Activated naive CD4-positive, alpha-beta T cell treated with anti-CD3 and anti-CD28 coated beads, Interleukin-2, amount 50 U/mL, for 72 hours (primary cell): ENCODE results near the gene CD68. TPM values are rescaled to one million over a fixed set of nuclear protein-coding genes. Genes with fewer than 3 reads are reported as not detected.
A peak's percentile ranks its signal among the peaks of the same experiment; 100 is the strongest.

ENCODE experiments used
- ATAC-seq, 2 donors: fragments of 150-1000 bp; cut with Tn5 transposase; 2 replicates each; pipeline ENCODE4 v1.10.0; 2021; ENCODE audit warnings: mild to moderate bottlenecking in 2 of 2, moderate library complexity in 2 of 2
- DNase-seq, 2 donors: peaks; one replicate each; pipeline ENCODE4 v3.0.0; 2021 to 2022; ENCODE audit warnings: low spot score in 2 of 2
- H3K27ac Mint-ChIP-seq, 2 donors: one replicate each; pipeline ENCODE4 v1.8.0; 2022; ENCODE audit warnings: mild to moderate bottlenecking in 2 of 2, mixed read lengths in 2 of 2
- H3K36me3 Mint-ChIP-seq, 2 donors: one replicate each; pipeline ENCODE4 v1.8.0; 2022; ENCODE audit warnings: mixed read lengths in 2 of 2
- H3K9me3 Mint-ChIP-seq, 2 donors: one replicate each; pipeline ENCODE4 v1.8.0; 2022; ENCODE audit warnings: mixed read lengths in 2 of 2
- total RNA-seq, 2 donors: library from RNA; stranded (reverse); gene quantifications; one replicate each; pipeline ENCODE4 v1.2.3, GENCODE V29; 2022

CD68 gene
- total RNA-seq = 10 to 100 TPM in 1 of 2 donors, 1 to 10 TPM in 1; 7.6 to 12.7 TPM

- peak within 1 kb of the TSS; percentile 88 to 100 for H3K27ac Mint-ChIP-seq
- peaks cover 49 to 73% of the 10 kb centered on the region in 2 donors for H3K36me3 Mint-ChIP-seq
Observed at GRCh38 chr17:7579001-7579833, at the start of gene CD68. Gene CD68 (plus strand): TSS chr17:7579638. CDS start chr17:7579678, 40 bp downstream.

GRCh38 chr17:7530023-7530900, 49.2 kb upstream of the CD68 start:
- DNase-seq = no peak
- Mint-ChIP-seq H3K27ac (no peak overlapping the region), H3K9me3 (peaks cover 0 to 11% of the 10 kb centered on the region in 2 donors), H3K36me3 (peaks cover 4 to 20% of the 10 kb centered on the region in 2 donors)
- no peak for ATAC-seq

More at GRCh38 chr17:7579001-7579833, at the start of gene CD68:
- peak; percentile 52 to 76 for ATAC-seq
- no peaks in the 10 kb centered on the region for H3K9me3 Mint-ChIP-seq
- DNase-seq = peak; percentile 65 to 77

- Mint-ChIP-seq H3K27ac (no peak overlapping the region), H3K9me3 (no peaks in the 10 kb centered on the region), H3K36me3 (no peaks in the 10 kb centered on the region)
- DNase-seq (no peak), ATAC-seq (no peak)
Observed at GRCh38 chr17:7538050-7538449, 41.4 kb upstream of the CD68 start.

GRCh38 chr17:7538891-7539545, 40.4 kb upstream of the CD68 start:
- H3K27ac Mint-ChIP-seq = no peak overlapping the region
- no peak for DNase-seq
- ATAC-seq = no peak
- H3K36me3 Mint-ChIP-seq = no peaks in the 10 kb centered on the region
- H3K9me3 Mint-ChIP-seq = no peaks in the 10 kb centered on the region

GRCh38 chr17:7541074-7541621, 38.3 kb upstream of the CD68 start:
- ATAC-seq (no peak), DNase-seq (no peak)
- Mint-ChIP-seq H3K36me3 (no peaks in the 10 kb centered on the region), H3K9me3 (no peaks in the 10 kb centered on the region), H3K27ac (no peak overlapping the region)

- Mint-ChIP-seq H3K36me3 (peaks cover 4 to 5% of the 10 kb centered on the region in 2 donors), H3K9me3 (no peaks in the 10 kb centered on the region), H3K27ac (no peak overlapping the region)
- ATAC-seq (no peak), DNase-seq (no peak)
Observed at GRCh38 chr17:7544911-7545310, 34.5 kb upstream of the CD68 start.

- Mint-ChIP-seq H3K9me3 (no peaks in the 10 kb centered on the region), H3K27ac (peak within 1 kb of the TSS; percentile 32 to 68), H3K36me3 (peaks cover 10 to 11% of the 10 kb centered on the region in 2 donors)
- ATAC-seq (peak; percentile 61 to 66), DNase-seq (peak in 1 of 2 donors; percentile 44)
Observed at GRCh38 chr17:7548585-7549400, 30.6 kb upstream of the CD68 start, which contains the start of gene TNFSF12. Gene TNFSF12 (plus strand): TSS chr17:7549058. CDS start chr17:7549154, 96 bp downstream.

- Mint-ChIP-seq H3K27ac (peak overlapping the region in 1 of 2 donors; percentile 68), H3K9me3 (no peaks in the 10 kb centered on the region), H3K36me3 (peaks cover 10 to 11% of the 10 kb centered on the region in 2 donors)
- no peak for DNase-seq
- peak; percentile 47 to 62 for ATAC-seq
Observed at GRCh38 chr17:7549401-7550055, 29.9 kb upstream of the CD68 start.

GRCh38 chr17:7550344-7550743, 29.1 kb upstream of the CD68 start:
- no peaks in the 10 kb centered on the region for H3K9me3 Mint-ChIP-seq
- H3K36me3 Mint-ChIP-seq = peaks cover 10 to 11% of the 10 kb centered on the region in 2 donors

GRCh38 chr17:7551396-7551795, 28.0 kb upstream of the CD68 start:
- ATAC-seq = no peak
- H3K9me3 Mint-ChIP-seq = no peaks in the 10 kb centered on the region
- DNase-seq = no peak
- H3K27ac Mint-ChIP-seq = no peak overlapping the region
- H3K36me3 Mint-ChIP-seq = peaks cover 10 to 11% of the 10 kb centered on the region in 2 donors

More at GRCh38 chr17:7550344-7550743, 29.1 kb upstream of the CD68 start:
- ATAC-seq (no peak), DNase-seq (no peak)
- H3K27ac Mint-ChIP-seq = no peak overlapping the region

GRCh38 chr17:7552621-7553051, 26.8 kb upstream of the CD68 start:
- H3K36me3 Mint-ChIP-seq = peaks cover 10 to 11% of the 10 kb centered on the region in 2 donors
- no peak for DNase-seq

GRCh38 chr17:7553356-7553755, 26.1 kb upstream of the CD68 start:
- H3K36me3 Mint-ChIP-seq = peaks cover 7 to 10% of the 10 kb centered on the region in 2 donors
- DNase-seq (no peak), ATAC-seq (no peak)
- no peaks in the 10 kb centered on the region for H3K9me3 Mint-ChIP-seq
- peak overlapping the region; percentile 15 to 75 for H3K27ac Mint-ChIP-seq

More at GRCh38 chr17:7552621-7553051, 26.8 kb upstream of the CD68 start:
- Mint-ChIP-seq H3K9me3 (no peaks in the 10 kb centered on the region), H3K27ac (peak overlapping the region; percentile 2 to 75)
- peak; percentile 76 to 84 for ATAC-seq

GRCh38 chr17:7555320-7555948, 24.0 kb upstream of the CD68 start:
- H3K9me3 Mint-ChIP-seq = no peaks in the 10 kb centered on the region
- DNase-seq (no peak), ATAC-seq (no peak)
- H3K36me3 Mint-ChIP-seq = peaks cover 5 to 6% of the 10 kb centered on the region in 2 donors
- H3K27ac Mint-ChIP-seq = peak overlapping the region in 1 of 2 donors; percentile 7

- Mint-ChIP-seq H3K27ac (peak overlapping the region in 1 of 2 donors; percentile 57), H3K9me3 (no peaks in the 10 kb centered on the region), H3K36me3 (peaks cover 5 to 6% of the 10 kb centered on the region in 2 donors)
- DNase-seq = no peak
- no peak for ATAC-seq
Observed at GRCh38 chr17:7556627-7557026, 22.8 kb upstream of the CD68 start.
